DMS53 treated with DMSO at 0.1 percent for 48 hours (cell line): ENCODE data around the gene TMEM87B.
A peak's percentile ranks its signal among the peaks of the same experiment; 100 is the strongest.
"Not testable (repeated sequence)": the region's sequence is repeated elsewhere in the genome, so short reads cannot be mapped to it uniquely, and the experiment has no call there.

Experiments
- DNase-seq: peaks from one replicate; lab custom pipeline; 2025; ENCODE audit not compliant: unreplicated experiment; lab: John Stamatoyannopoulos, UW

TMEM87B gene

DNA sequence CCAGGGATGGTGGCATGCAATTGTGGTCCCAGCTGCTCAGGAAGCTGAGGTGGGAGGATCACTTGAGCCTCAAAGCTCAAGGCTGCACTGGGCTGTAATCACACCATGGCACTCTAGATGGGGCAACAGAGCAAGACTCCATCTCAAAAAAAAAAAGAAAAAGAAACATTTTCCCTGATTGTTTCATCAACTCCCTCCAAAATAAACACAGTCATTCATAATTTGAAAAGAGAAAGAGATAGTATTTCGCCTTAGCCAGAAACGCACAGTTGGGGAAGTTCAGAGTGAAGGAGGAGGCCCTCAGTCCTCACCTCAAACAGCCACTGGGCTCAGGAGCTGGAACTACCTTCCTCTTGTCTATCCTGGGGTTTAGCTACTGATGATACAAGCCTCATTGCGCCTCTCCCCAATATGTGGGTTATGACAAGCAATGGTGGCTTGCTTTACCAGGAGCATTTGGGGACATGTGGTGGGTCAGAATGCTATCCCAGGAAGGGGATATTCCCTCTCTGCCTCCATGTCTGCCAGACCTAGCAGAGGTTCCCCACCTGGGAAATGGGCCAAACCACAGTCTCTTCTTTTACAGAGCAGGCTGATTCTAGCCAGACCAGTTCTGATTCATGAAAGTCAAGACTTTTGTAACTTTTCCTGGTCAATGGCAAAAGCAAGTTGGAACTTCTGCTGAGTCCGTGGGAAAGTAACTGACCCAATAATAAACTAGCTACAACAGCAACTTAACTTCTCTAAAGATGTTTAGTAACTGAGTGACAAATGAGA, 22.2 kb upstream of the TMEM87B start:
- no peak for DNase-seq

GRCh38 chr2:112033600-112033999, 21.5 kb upstream of the TMEM87B start:
- DNase-seq, result no peak

GRCh38 chr2:112034924-112035323, 20.1 kb upstream of the TMEM87B start:
- no peak for DNase-seq

GRCh38 chr2:112035786-112036185, 19.3 kb upstream of the TMEM87B start:
- DNase-seq, result no peak

- DNase-seq, result not testable (repeated sequence)
These were observed 15.5 kb upstream of the TMEM87B start for GRCh38 chr2:112039556-112039955.

- DNase-seq, result not testable (repeated sequence)
These were observed 15.0 kb upstream of the TMEM87B start for GRCh38 chr2:112040066-112040465.

- not testable (repeated sequence) for DNase-seq
These were observed 13.6 kb upstream of the TMEM87B start for GRCh38 chr2:112041460-112041859.

DNA sequence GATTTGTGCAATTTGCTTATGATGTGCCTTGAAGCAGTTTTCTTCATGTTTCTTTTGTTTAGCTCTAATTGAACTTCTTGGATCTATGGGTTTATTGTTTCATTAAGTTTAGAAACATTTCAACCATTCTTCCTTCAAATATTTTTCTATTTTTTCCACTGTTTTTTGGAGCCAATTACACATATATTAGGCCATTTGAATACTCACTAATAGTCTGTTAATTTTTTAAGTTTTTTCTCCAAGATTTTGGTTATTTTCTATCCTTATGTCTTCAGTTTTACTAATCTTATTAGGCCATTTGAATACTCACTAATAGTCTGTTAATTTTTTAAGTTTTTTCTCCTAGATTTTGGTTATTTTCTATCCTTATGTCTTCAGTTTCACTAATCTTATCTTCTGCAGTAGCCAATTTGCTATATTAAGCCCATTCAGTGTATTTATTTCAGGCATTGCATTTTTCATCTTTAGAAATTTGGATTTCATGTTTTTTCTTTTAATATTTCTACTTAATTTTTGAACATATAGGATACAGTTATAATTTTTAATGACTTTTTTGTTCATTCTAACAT, 9.5 kb upstream of the TMEM87B start:
- DNase-seq, result no peak

DNA sequence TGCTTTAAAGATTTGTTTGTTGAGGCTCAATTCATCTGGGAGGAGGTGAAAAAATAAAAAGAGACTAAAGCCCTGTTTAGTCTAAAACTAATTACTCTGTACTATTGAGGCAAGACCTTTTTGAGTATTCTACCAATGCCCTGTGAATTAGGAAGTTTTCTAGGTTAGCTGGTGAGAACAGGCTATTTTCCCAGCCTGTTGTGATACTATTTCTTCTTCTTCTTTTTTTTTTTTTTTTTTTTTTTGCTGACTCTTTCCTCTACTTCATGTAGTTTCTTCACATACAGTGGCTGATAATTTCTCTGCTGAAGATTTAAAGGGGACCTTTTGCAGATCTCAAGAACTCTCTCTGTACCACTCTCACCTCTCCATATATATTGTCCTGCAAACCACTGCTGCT, 8.8 kb upstream of the TMEM87B start:
- no peak for DNase-seq

DNA sequence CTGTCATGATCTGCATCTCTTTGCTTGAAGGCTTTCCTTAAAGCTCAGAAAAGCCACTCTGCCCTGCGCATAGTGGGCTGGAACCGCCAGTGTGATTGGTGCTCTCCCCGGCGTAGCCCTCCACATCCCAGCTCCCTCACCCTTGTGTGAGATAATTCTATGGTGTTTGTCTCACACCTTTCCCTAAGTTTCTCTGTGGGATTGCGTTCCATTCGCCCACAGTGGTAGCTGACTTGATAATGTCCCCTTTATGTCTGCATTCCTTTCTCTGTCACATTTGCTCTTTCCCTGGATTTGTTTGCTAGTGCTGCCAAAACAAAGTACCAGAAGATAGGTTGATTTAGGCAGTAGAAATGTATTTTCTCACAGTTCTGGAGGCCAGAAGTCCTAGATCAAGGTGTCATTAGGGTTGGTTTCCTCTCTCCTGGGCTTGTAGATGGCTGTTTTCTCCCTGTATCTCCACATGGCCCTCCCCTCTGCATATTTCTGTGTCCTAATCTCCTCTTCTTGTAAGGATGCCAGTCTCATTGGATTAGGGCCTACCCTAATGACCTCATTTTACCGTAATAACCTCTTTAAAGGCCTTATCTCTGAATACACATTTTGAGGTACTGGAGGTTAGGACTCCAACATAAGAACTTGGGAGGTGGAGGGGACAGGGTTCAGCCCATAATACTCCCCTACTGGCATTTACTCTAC, 7.4 kb upstream of the TMEM87B start:
- no peak for DNase-seq

DNA sequence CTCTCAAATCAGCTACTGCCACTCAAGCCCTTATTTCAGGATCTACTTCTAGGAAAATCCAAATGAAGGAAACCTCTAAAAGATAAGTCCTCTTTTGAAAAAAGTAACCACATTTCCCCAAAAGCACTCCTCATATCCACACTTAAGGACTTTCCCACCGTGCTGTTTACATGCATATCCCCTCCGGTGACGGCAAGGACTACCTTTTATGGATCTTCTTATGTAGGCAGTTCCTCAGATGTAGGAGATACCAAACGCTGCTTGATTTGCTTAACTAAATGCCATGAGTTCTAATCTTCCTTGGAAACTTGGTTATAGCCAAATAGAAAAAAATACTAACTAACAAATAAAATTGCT, 6.9 kb upstream of the TMEM87B start:
- DNase-seq, result no peak

DNA sequence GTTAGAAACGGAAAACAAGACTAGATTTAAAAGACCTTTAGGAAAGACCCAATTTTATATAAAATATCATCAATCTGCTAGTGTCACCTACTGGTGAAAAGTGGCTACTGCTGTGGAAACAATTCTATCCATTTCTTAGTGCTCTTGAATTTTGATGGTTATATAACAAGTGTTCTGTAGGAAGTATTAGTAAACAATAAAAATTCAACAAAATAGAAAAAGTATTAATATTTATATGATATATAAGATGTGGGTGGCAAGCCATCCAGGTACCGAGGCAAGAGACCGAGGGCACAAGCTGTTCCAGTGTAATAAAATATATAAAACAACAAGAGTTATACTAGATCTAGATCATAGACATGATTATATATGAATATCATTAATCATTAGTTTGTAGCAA, 6.2 kb upstream of the TMEM87B start:
- DNase-seq, result peak; percentile 77

GRCh38 chr2:112050316-112050715, 4.8 kb upstream of the TMEM87B start:
- DNase-seq, result no peak

- peak; percentile 93 for DNase-seq
These were observed 887 bp upstream of the TMEM87B start for GRCh38 chr2:112053917-112054846.

- peak; percentile 63 for DNase-seq
These were observed 909 bp downstream of the TMEM87B start for GRCh38 chr2:112055730-112056625.

DNA sequence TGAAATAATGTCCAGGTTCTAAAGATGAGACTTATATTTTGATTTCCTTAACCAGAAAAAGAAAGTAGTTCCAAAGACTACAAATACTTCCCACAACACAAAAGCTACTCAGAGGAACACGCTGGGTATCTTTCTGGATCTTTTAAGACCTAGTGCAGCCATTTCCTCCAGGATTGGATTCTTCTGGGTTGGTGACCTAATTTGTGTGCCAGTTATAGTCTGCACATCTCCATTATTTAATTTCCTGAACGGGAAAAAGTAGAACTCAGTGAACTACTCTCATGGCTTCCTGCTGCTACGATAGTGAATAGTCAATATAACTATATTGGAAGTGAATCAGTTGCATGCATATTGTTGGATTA, 1.5 kb downstream of the TMEM87B start:
- DNase-seq, result no peak

- no peak for DNase-seq
These were observed 4.6 kb downstream of the TMEM87B start for GRCh38 chr2:112059671-112060070.

DNA sequence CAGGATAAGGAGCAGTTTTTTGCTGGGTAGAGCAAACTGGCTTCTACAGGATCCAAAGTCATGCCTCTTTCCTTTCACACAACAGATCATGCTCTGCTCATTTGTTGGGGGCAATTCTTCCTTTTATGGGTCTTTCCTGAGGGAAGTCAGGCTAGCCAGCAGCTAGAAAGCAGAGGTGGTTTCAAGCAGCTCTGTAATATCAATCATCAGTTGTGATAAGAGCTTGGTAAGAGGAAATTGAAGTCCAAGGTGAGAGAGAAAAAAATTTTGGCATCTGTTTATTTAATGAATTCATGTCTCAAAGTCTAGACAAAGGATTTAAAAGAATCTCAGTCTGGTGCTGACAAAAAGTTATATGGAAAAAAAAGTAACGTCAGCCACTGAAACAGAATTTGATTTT, 6.2 kb downstream of the TMEM87B start:
- no peak for DNase-seq

- DNase-seq, result no peak
These were observed 6.8 kb downstream of the TMEM87B start for GRCh38 chr2:112061840-112062239.

DNA sequence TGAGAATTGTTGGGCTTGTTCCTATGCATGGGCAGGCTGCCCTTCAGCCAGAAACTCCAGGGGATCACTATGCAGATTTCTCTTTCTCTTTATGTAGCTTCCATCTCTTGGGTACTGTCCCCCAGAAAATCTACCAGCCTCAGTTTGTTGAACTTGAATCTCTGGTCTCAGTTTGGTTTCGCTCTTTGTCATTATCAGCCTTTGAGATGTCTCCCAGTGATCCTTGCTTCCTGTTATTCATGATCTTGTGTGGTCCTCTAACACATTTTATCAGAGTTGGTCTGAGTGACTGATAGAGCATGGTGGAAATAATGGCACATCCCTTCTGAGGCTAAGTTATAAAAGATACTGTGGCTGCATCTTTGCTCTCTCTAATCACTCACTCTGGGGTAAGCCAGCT, 7.8 kb downstream of the TMEM87B start:
- no peak for DNase-seq
